Mesenchymal stem cell (in vitro differentiated cells and primary cell): Measurements from ENCODE around the gene APPBP2.

Experiments
- DNase-seq: peaks from one replicate; pipeline ENCODE4 v3.0.0-alpha.2; 2013
- H2AFZ ChIP-seq: one replicate; pipeline ENCODE4 v1.6.1; 2013; ENCODE audit warnings: low read depth, mild to moderate bottlenecking, control low read depth, inconsistent platforms, low read length, moderate library complexity
- H2AK5ac ChIP-seq: 2 replicates; pipeline ENCODE4 v1.6.1; 2013; ENCODE audit warnings: low read length, moderate library complexity, mild to moderate bottlenecking, inconsistent platforms; ENCODE audit not compliant: severe bottlenecking
- H2BK120ac ChIP-seq: one replicate; pipeline ENCODE4 v1.6.1; 2013; ENCODE audit warnings: low read depth, mild to moderate bottlenecking, inconsistent platforms, low read length, moderate library complexity
- H2BK12ac ChIP-seq, 2 experiments: one replicate each; pipeline ENCODE4 v1.6.1; 2013; ENCODE audit warnings: inconsistent platforms in 2 of 2, low read length in 2 of 2, mild to moderate bottlenecking in 2 of 2, moderate library complexity in 2 of 2, control low read depth in 1 of 2
- H2BK15ac ChIP-seq: one replicate; pipeline ENCODE4 v1.6.1; 2013; ENCODE audit warnings: mild to moderate bottlenecking, low read depth, inconsistent platforms; ENCODE audit not compliant: poor library complexity, severe bottlenecking
- H2BK5ac ChIP-seq: 2 replicates; pipeline ENCODE4 v1.6.1; 2013; ENCODE audit warnings: low read depth, mild to moderate bottlenecking, low read length, control low read depth, inconsistent platforms; ENCODE audit not compliant: poor library complexity, severe bottlenecking
- H3K14ac ChIP-seq, 2 experiments: one replicate each; pipeline ENCODE4 v1.6.1; 2013; ENCODE audit warnings: inconsistent platforms in 2 of 2, low read length in 2 of 2, control low read depth in 1 of 2, mild to moderate bottlenecking in 1 of 2, moderate library complexity in 1 of 2
- H3K18ac ChIP-seq, 2 experiments: one replicate each; pipeline ENCODE4 v1.6.1; 2013; ENCODE audit warnings: inconsistent platforms in 2 of 2, low read length in 2 of 2, control low read depth in 1 of 2, low read depth in 1 of 2, mild to moderate bottlenecking in 1 of 2
- H3K23ac ChIP-seq, 2 experiments: one replicate each; pipeline ENCODE4 v1.6.1; 2013; ENCODE audit warnings: inconsistent platforms in 2 of 2, low read length in 2 of 2, mild to moderate bottlenecking in 2 of 2, moderate library complexity in 2 of 2, control low read depth in 1 of 2
- H3K27ac ChIP-seq: 2 replicates; pipeline ENCODE4 v1.5.1; 2013; ENCODE audit warnings: mild to moderate bottlenecking, moderate library complexity, low read length, control low read depth, inconsistent platforms; ENCODE audit not compliant: poor library complexity, severe bottlenecking
- H3K27me3 ChIP-seq, 2 experiments: 2 replicates each; pipeline versions ENCODE4 v1.6.1 to v1.7.0; 2013; ENCODE audit warnings: low read length in 2 of 2, mild to moderate bottlenecking in 2 of 2, moderate library complexity in 2 of 2, control low read depth in 1 of 2, inconsistent platforms in 1 of 2; ENCODE audit not compliant: control insufficient read depth in 1 of 2, insufficient read depth in 1 of 2
- H3K36me3 ChIP-seq, 2 experiments: 2 replicates each; pipeline versions ENCODE4 v1.6.1 to v1.7.0; 2013; ENCODE audit warnings: low read length in 2 of 2, control low read depth in 1 of 2, inconsistent platforms in 1 of 2, low read depth in 1 of 2, mild to moderate bottlenecking in 1 of 2; ENCODE audit not compliant: insufficient read depth in 2 of 2, control insufficient read depth in 1 of 2
- H3K4ac ChIP-seq, 2 experiments: one replicate each; pipeline ENCODE4 v1.6.1; 2013; ENCODE audit warnings: inconsistent platforms in 2 of 2, low read length in 2 of 2, mild to moderate bottlenecking in 2 of 2, moderate library complexity in 2 of 2, control low read depth in 1 of 2, low read depth in 1 of 2
- H3K4me1 ChIP-seq: 2 replicates; pipeline ENCODE4 v1.6.1; 2013; ENCODE audit warnings: low read depth, low read length, control low read depth; ENCODE audit not compliant: control insufficient read depth, insufficient read depth
- H3K4me2 ChIP-seq: 2 replicates; pipeline ENCODE4 v1.6.1; 2013; ENCODE audit warnings: low read length, mild to moderate bottlenecking, inconsistent platforms; ENCODE audit not compliant: poor library complexity, severe bottlenecking
- H3K4me3 ChIP-seq, 2 experiments: 2 replicates each; pipeline versions ENCODE4 v1.5.1 to v1.7.0; 2013; ENCODE audit warnings: low read length in 2 of 2, mild to moderate bottlenecking in 2 of 2, control low read depth in 1 of 2, low read depth in 1 of 2; ENCODE audit not compliant: insufficient read depth in 1 of 2
- H3K79me1 ChIP-seq: replicated peaks from 2 replicates; pipeline ENCODE4 v1.6.1; 2013; ENCODE audit warnings: mild to moderate bottlenecking, control low read depth, low read length, inconsistent platforms; ENCODE audit not compliant: poor library complexity, severe bottlenecking
- H3K9ac ChIP-seq: 2 replicates; pipeline ENCODE4 v1.7.0; 2013; ENCODE audit warnings: mild to moderate bottlenecking, low read length, moderate library complexity
- H3K9me3 ChIP-seq: 2 replicates; pipeline ENCODE4 v1.7.0; 2013; ENCODE audit warnings: mild to moderate bottlenecking, low read length; ENCODE audit not compliant: control insufficient read depth
- H4K8ac ChIP-seq: one replicate; pipeline ENCODE4 v1.6.1; 2013; ENCODE audit warnings: inconsistent platforms, mild to moderate bottlenecking, low read length, moderate library complexity
- H4K91ac ChIP-seq: one replicate; pipeline ENCODE4 v1.6.1; 2013; ENCODE audit warnings: mild to moderate bottlenecking, low read length, inconsistent platforms
- WGBS: methylation state at CpG from one replicate; pipeline ENCODE4 v1.1.7; 2013; ENCODE audit warnings: mixed read lengths; 5-methylcytosine and 5-hydroxymethylcytosine counted together

Gene APPBP2

DNA sequence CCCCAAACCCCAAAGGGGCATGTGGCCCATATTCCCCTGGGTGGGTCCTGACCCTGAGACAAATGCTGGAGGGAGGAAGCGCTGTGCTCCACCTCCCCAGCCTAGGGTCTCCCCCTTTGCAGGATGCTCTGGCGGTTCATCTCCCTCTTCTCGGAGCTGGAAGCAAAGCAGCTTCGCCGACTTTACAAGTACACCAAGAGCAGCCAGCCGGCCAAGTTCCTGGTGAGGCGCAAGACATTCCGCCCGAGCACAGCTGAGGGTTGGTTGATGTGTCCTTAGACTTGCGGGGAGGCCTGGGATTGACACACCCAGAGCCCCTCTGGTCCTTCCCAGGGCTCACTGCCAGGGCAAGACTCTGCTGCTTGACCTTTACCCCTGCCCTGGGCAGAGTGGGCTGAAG, 99.4 kb downstream of the APPBP2 start:
- Histone ChIP-seq H2BK15ac (no peak overlapping the region), H3K23ac (no peak overlapping the region), H3K27me3 (peaks cover 4% of the 10 kb centered on the region in 2 experiments), H2BK12ac (no peak overlapping the region), H3K36me3 (no peaks in the 10 kb centered on the region), H2AK5ac (no peak overlapping the region), H2BK5ac (no peak overlapping the region), H3K9me3 (no peaks in the 10 kb centered on the region), H3K4me1 (peaks cover 3% of the 10 kb centered on the region), H3K9ac (no peak overlapping the region), H3K18ac (no peak overlapping the region), H2BK120ac (no peak overlapping the region), H3K14ac (no peak overlapping the region), H4K91ac (no peak overlapping the region), H3K4me2 (no peak overlapping the region), H4K8ac (no peak overlapping the region), H3K4ac (no peak overlapping the region), H2AFZ (no peak overlapping the region), H3K27ac (no peak overlapping the region), H3K79me1 (no peaks in the 10 kb centered on the region), H3K4me3 (no peak overlapping the region)
- no peak for DNase-seq
- 95% methylated on average over 10 of the region's 10 CpGs for WGBS

DNA sequence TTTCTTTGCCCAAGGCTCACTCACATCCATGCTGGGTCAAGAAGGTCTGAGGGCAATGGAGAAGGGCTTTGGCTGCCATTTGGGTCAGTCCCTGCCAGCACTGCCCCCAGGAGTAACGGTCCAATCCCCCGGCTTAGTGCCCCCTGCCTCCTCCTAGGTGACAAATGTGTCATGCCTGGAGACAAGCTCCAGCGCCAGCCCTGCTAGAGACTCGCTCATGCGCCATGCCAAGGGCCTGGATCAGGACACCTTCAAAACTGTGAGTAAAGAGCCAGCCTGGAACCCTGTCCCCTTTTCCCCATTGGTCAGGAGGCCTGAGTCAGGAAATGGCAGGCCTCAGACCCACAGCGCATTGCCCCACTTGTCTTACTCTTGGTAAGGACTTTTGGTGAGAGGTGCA, 100.4 kb downstream of the APPBP2 start:
- no peak overlapping the region for H4K91ac ChIP-seq
- H2BK12ac ChIP-seq: no peak overlapping the region
- H3K4me3 ChIP-seq: no peak overlapping the region
- H4K8ac ChIP-seq: no peak overlapping the region
- no peak overlapping the region for H3K14ac ChIP-seq
- H2AK5ac ChIP-seq: no peak overlapping the region
- no peak overlapping the region for H3K9ac ChIP-seq
- peaks cover 4% of the 10 kb centered on the region in 2 experiments for H3K27me3 ChIP-seq
- H2BK5ac ChIP-seq: no peak overlapping the region
- H3K4me2 ChIP-seq: no peak overlapping the region
- DNase-seq: no peak
- no peak overlapping the region for H3K27ac ChIP-seq
- H3K36me3 ChIP-seq: no peaks in the 10 kb centered on the region
- peaks cover 4% of the 10 kb centered on the region for H3K4me1 ChIP-seq
- H3K18ac ChIP-seq: no peak overlapping the region
- H3K9me3 ChIP-seq: no peaks in the 10 kb centered on the region
- no peak overlapping the region for H2BK120ac ChIP-seq
- H2BK15ac ChIP-seq: no peak overlapping the region
- H3K4ac ChIP-seq: no peak overlapping the region
- no peak overlapping the region for H3K23ac ChIP-seq
- H2AFZ ChIP-seq: no peak overlapping the region
- 85% methylated on average over 6 of the region's 6 CpGs for WGBS
- no peaks in the 10 kb centered on the region for H3K79me1 ChIP-seq

DNA sequence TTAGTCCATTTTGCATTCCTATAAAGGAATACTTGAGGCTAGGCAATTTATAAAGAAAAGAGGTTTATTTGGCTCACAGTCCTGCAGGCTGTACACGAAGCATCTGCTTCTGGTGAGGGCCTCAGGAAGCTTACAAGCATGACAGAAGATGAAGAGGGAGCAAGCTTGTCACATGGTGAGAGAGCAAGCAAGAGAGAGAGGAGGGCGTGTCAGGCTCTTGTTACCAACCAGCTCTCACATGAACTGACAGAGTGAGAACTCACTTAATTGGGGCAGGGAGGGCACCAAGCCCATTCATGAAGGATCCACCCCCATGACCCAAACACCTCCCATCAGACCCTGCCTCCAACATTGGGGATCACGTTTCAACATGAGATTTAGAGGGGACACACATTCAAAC, 102.2 kb downstream of the APPBP2 start:
- Histone ChIP-seq H3K9me3 (no peaks in the 10 kb centered on the region), H2AK5ac (no peak overlapping the region), H3K79me1 (no peaks in the 10 kb centered on the region), H4K8ac (no peak overlapping the region), H3K4ac (no peak overlapping the region), H3K9ac (no peak overlapping the region), H2BK5ac (no peak overlapping the region), H3K4me3 (no peak overlapping the region), H3K23ac (no peak overlapping the region), H2BK120ac (no peak overlapping the region), H2AFZ (no peak overlapping the region), H2BK12ac (no peak overlapping the region), H3K18ac (no peak overlapping the region), H3K14ac (no peak overlapping the region), H3K27me3 (peaks cover 0 to 4% of the 10 kb centered on the region in 2 experiments), H3K36me3 (no peaks in the 10 kb centered on the region), H3K27ac (no peak overlapping the region), H3K4me2 (no peak overlapping the region), H4K91ac (no peak overlapping the region), H2BK15ac (no peak overlapping the region), H3K4me1 (peaks cover 4% of the 10 kb centered on the region)
- 81% methylated on average over 1 of the region's 3 CpGs for WGBS
- no peak for DNase-seq

DNA sequence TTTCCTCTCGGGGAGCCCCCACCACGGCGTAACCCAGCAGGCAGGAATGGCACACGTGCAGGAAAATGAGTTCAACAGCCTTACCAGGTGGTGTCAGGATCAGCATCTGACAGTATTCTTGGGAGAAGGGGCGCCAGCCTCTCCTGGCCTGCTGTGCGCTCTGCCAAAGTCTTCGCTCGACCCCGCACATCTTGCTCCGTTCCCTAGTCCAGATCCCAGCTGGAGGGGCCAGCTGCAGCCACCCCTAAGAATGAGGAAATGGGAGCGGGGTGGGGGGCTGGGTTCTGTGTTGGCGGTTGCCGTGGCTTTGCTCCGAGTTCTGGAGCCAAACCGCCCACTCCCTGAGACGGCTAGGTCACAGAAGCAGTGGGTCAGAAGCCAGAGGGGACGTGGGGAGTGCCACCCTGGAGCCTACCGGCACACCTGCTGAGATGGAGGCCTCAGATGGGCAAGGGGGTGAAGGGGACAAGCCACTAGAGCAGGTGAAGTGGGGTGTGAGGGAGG, 103.8 kb downstream of the APPBP2 start, which contains the start of gene CHCT1:
TSS of gene CHCT1 (plus strand) at position 328 of the 504 bp plus-strand sequence. CDS start at position 432, 104 bp downstream.
- peak within 1 kb of the TSS in 1 of 2 experiments; percentile 81 for H3K23ac ChIP-seq
- H3K27me3 ChIP-seq: no peaks in the 10 kb centered on the region
- H2BK5ac ChIP-seq: no peak within 1 kb of the TSS
- DNase-seq: no peak
- H2AK5ac ChIP-seq: no peak within 1 kb of the TSS
- H3K4ac ChIP-seq: peak within 1 kb of the TSS in 1 of 2 experiments; percentile 46
- H3K9ac ChIP-seq: peak within 1 kb of the TSS; percentile 86
- H2BK120ac ChIP-seq: peak within 1 kb of the TSS; percentile 6
- peak within 1 kb of the TSS; percentile 48 for H2AFZ ChIP-seq
- H3K36me3 ChIP-seq: no peaks in the 10 kb centered on the region
- no peaks in the 10 kb centered on the region for H3K79me1 ChIP-seq
- H3K4me1 ChIP-seq: peaks cover 4% of the 10 kb centered on the region
- peak within 1 kb of the TSS; percentile 54 to 76 for H3K18ac ChIP-seq
- H3K4me2 ChIP-seq: peak within 1 kb of the TSS; percentile 85
- peak within 1 kb of the TSS; percentile 77 for H4K91ac ChIP-seq
- H2BK12ac ChIP-seq: peak within 1 kb of the TSS; percentile 40 to 67
- no peaks in the 10 kb centered on the region for H3K9me3 ChIP-seq
- H4K8ac ChIP-seq: peak within 1 kb of the TSS; percentile 74
- H2BK15ac ChIP-seq: peak within 1 kb of the TSS; percentile 57
- H3K27ac ChIP-seq: no peak within 1 kb of the TSS
- 65% methylated on average over 18 of the region's 18 CpGs for WGBS
- H3K4me3 ChIP-seq: peak within 1 kb of the TSS; percentile 45 to 75
- H3K14ac ChIP-seq: peak within 1 kb of the TSS in 1 of 2 experiments; percentile 45
